WTC11 (cell line): ENCODE results near the gene NEUROG2. TPM values are rescaled to one million over a fixed set of nuclear protein-coding genes. Genes with fewer than 3 reads are reported as not detected.

Source experiments
- ATAC-seq: fragments of 200-7000 bp; cut with Tn5 transposase; 2 replicates; pipeline ENCODE4 v1.10.0; 2021; ENCODE audit warnings: mild to moderate bottlenecking, moderate library complexity
- CTCF ChIA-PET: fragments of 300-600 bp; sonication (Branson Sonifier 250); formaldehyde crosslinking; loops from one replicate; lab custom pipeline; 2021; ENCODE audit warnings: antibody characterized with exemption; lab: Charles Lee
- POLR2A ChIA-PET: fragments of 350-600 bp; sonication (Branson Sonifier 250); formaldehyde crosslinking; loops from one replicate; lab custom pipeline; 2021; ENCODE audit warnings: antibody characterized with exemption; lab: Charles Lee
- DNase-seq: peaks from one replicate; pipeline ENCODE4 v3.0.0; 2021; ENCODE audit warnings: low spot score
- H3K27ac Mint-ChIP-seq: 2 replicates; pipeline ENCODE4 v1.8.0; 2021; ENCODE audit warnings: mixed read lengths
- H3K27me3 Mint-ChIP-seq: 2 replicates; pipeline ENCODE4 v1.8.0; 2021; ENCODE audit warnings: low read depth, mild to moderate bottlenecking, moderate library complexity, mixed read lengths
- H3K36me3 Mint-ChIP-seq: 2 replicates; pipeline ENCODE4 v1.8.0; 2021; ENCODE audit warnings: mixed read lengths
- H3K4me1 Mint-ChIP-seq: 2 replicates; pipeline ENCODE4 v1.8.0; 2022; ENCODE audit warnings: mixed read lengths
- H3K4me3 Mint-ChIP-seq: 2 replicates; pipeline ENCODE4 v1.8.0; 2021; ENCODE audit warnings: mild to moderate bottlenecking, moderate library complexity, mixed read lengths
- H3K9me3 Mint-ChIP-seq: 2 replicates; pipeline ENCODE4 v1.8.0; 2021; ENCODE audit warnings: mixed read lengths
- ATF1 ChIP-seq: sonication (generic); formaldehyde crosslinking; IDR thresholded peaks from 2 replicates; pipeline ENCODE4 v1.8.1; 2023; ENCODE audit warnings: mild to moderate bottlenecking, moderate library complexity, missing genetic modification reagents
- GRHL2 ChIP-seq: fragments of 250-450 bp; sonication (Bioruptor Pico); IDR thresholded peaks from 2 replicates; pipeline ENCODE4 v1.8.0; 2022; ENCODE audit warnings: mild to moderate bottlenecking, moderate library complexity; ENCODE audit not compliant: insufficient replicate concordance, severe bottlenecking
- HMGA2 ChIP-seq: fragments of 250-450 bp; sonication (Bioruptor Pico); IDR thresholded peaks from 2 replicates; pipeline ENCODE4 v1.4.0; 2021; ENCODE audit warnings: mild to moderate bottlenecking, moderate library complexity
- IRF2 ChIP-seq: sonication (generic); formaldehyde crosslinking; IDR thresholded peaks from 2 replicates; pipeline ENCODE4 v1.8.0; 2022; ENCODE audit warnings: low read depth, missing genetic modification reagents, borderline replicate concordance
- NR3C1 ChIP-seq: sonication (generic); formaldehyde crosslinking; conservative IDR thresholded peaks from 2 replicates; pipeline ENCODE4 v1.8.1; 2023; ENCODE audit warnings: low read depth, mild to moderate bottlenecking, missing genetic modification reagents
- RELA ChIP-seq: sonication (generic); formaldehyde crosslinking; IDR thresholded peaks from 2 replicates; pipeline ENCODE4 v1.8.1; 2022; ENCODE audit warnings: missing genetic modification reagents, mild to moderate bottlenecking, borderline replicate concordance
- RORB ChIP-seq: fragments of 250-450 bp; sonication (Bioruptor Pico); IDR thresholded peaks from 2 replicates; pipeline ENCODE4 v1.9.0; 2021; ENCODE audit warnings: mild to moderate bottlenecking
- ZNF219 ChIP-seq: sonication (generic); formaldehyde crosslinking; IDR thresholded peaks from 2 replicates; pipeline ENCODE4 v1.8.0; 2023; ENCODE audit warnings: missing genetic modification reagents, mild to moderate bottlenecking, borderline replicate concordance
- ZNF232 ChIP-seq: sonication (generic); formaldehyde crosslinking; IDR thresholded peaks from 2 replicates; pipeline ENCODE4 v1.8.0; 2022; ENCODE audit warnings: mild to moderate bottlenecking, missing genetic modification reagents
- ZNF396 ChIP-seq: fragments of 250-450 bp; sonication (Bioruptor Pico); IDR thresholded peaks from 2 replicates; pipeline ENCODE4 v1.8.0; 2021; ENCODE audit warnings: mild to moderate bottlenecking, moderate library complexity, borderline replicate concordance
- ZNF671 ChIP-seq: fragments of 250-450 bp; sonication (Bioruptor Pico); IDR thresholded peaks from 2 replicates; pipeline ENCODE4 v1.8.0; 2021; ENCODE audit warnings: mild to moderate bottlenecking
- total RNA-seq: library from RNA; stranded (reverse); gene quantifications from 3 replicates; pipeline ENCODE4 v1.2.3, GENCODE V29; 2021
- TF ChIP-seq, protein P1 (sequence below): sonication (generic); formaldehyde crosslinking; IDR thresholded peaks from 2 replicates; pipeline ENCODE4 v1.8.1; 2022; ENCODE audit warnings: mild to moderate bottlenecking, missing genetic modification reagents, moderate library complexity, borderline replicate concordance
- TF ChIP-seq, protein P2 (sequence below): sonication (generic); formaldehyde crosslinking; IDR thresholded peaks from 2 replicates; pipeline ENCODE4 v1.8.1; 2023; ENCODE audit warnings: mild to moderate bottlenecking, moderate library complexity, missing genetic modification reagents
- TF ChIP-seq, protein P3 (sequence below): sonication (generic); formaldehyde crosslinking; IDR thresholded peaks from 2 replicates; pipeline ENCODE4 v1.8.1; 2023; ENCODE audit warnings: mild to moderate bottlenecking, missing genetic modification reagents, borderline replicate concordance

NEUROG2 gene
- total RNA-seq, 1 experiment from 2014 or later, result not detected

DNA sequence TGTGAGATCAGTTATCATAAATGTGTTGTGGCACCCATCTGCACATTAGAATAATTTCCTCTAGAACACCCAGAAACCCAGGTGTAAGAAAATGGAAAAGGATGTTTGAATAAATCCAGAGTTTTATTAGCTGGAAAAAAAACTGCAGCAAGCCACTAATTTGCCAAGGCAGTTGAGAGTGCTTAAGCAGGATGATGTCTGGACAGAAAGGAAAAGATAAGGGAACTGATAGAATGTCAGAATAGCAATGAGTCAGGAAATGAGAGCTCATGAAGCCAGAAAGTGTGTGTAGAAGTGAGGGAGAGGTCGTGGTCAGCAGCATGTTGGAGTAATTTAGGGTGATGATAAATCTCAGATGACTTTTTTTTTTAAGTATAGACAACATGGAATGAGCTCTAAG, 15.2 kb upstream of the NEUROG2 start:
- no peak overlapping the region for H3K27ac Mint-ChIP-seq
- DNase-seq (no peak), ATAC-seq (no peak)
- no peaks in the 10 kb centered on the region for H3K36me3 Mint-ChIP-seq
- CTCF ChIA-PET, result interaction anchor here (0.9 to 1.2 kb wide), 2 partner anchors 10 to 234 kb away, joined by 3 to 4 read pairs; no protein-coding TSS in a partner anchor
- peaks cover under 1% of the 10 kb centered on the region; the same call in 1 of the 2 replicates for H3K27me3 Mint-ChIP-seq
- POLR2A ChIA-PET, result no interaction called here
- TF ChIP-seq ZNF219 (CRISPR knock-in tag), result no peak
- no peak for TF ChIP-seq HMGA2
- TF ChIP-seq IRF2 (CRISPR knock-in tag), result no peak
- TF ChIP-seq, protein P1, sequence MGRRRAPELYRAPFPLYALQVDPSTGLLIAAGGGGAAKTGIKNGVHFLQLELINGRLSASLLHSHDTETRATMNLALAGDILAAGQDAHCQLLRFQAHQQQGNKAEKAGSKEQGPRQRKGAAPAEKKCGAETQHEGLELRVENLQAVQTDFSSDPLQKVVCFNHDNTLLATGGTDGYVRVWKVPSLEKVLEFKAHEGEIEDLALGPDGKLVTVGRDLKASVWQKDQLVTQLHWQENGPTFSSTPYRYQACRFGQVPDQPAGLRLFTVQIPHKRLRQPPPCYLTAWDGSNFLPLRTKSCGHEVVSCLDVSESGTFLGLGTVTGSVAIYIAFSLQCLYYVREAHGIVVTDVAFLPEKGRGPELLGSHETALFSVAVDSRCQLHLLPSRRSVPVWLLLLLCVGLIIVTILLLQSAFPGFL, result no peak
- no peak for TF ChIP-seq ATF1 (CRISPR knock-in tag)
- TF ChIP-seq, protein P2, sequence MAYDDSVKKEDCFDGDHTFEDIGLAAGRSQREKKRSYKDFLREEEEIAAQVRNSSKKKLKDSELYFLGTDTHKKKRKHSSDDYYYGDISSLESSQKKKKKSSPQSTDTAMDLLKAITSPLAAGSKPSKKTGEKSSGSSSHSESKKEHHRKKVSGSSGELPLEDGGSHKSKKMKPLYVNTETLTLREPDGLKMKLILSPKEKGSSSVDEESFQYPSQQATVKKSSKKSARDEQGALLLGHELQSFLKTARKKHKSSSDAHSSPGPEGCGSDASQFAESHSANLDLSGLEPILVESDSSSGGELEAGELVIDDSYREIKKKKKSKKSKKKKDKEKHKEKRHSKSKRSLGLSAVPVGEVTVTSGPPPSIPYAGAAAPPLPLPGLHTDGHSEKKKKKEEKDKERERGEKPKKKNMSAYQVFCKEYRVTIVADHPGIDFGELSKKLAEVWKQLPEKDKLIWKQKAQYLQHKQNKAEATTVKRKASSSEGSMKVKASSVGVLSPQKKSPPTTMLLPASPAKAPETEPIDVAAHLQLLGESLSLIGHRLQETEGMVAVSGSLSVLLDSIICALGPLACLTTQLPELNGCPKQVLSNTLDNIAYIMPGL (CRISPR knock-in tag), result no peak
- TF ChIP-seq ZNF396 (CRISPR knock-in tag), result no peak
- TF ChIP-seq ZNF232, result no peak
- no peak for TF ChIP-seq NR3C1 (CRISPR knock-in tag)
- TF ChIP-seq, protein P3, sequence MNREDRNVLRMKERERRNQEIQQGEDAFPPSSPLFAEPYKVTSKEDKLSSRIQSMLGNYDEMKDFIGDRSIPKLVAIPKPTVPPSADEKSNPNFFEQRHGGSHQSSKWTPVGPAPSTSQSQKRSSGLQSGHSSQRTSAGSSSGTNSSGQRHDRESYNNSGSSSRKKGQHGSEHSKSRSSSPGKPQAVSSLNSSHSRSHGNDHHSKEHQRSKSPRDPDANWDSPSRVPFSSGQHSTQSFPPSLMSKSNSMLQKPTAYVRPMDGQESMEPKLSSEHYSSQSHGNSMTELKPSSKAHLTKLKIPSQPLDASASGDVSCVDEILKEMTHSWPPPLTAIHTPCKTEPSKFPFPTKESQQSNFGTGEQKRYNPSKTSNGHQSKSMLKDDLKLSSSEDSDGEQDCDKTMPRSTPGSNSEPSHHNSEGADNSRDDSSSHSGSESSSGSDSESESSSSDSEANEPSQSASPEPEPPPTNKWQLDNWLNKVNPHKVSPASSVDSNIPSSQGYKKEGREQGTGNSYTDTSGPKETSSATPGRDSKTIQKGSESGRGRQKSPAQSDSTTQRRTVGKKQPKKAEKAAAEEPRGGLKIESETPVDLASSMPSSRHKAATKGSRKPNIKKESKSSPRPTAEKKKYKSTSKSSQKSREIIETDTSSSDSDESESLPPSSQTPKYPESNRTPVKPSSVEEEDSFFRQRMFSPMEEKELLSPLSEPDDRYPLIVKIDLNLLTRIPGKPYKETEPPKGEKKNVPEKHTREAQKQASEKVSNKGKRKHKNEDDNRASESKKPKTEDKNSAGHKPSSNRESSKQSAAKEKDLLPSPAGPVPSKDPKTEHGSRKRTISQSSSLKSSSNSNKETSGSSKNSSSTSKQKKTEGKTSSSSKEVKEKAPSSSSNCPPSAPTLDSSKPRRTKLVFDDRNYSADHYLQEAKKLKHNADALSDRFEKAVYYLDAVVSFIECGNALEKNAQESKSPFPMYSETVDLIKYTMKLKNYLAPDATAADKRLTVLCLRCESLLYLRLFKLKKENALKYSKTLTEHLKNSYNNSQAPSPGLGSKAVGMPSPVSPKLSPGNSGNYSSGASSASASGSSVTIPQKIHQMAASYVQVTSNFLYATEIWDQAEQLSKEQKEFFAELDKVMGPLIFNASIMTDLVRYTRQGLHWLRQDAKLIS (CRISPR knock-in tag), result no peak
- no peak for TF ChIP-seq RORB (CRISPR knock-in tag)
- H3K4me3 Mint-ChIP-seq, result no peak overlapping the region
- no peaks in the 10 kb centered on the region for H3K9me3 Mint-ChIP-seq
- no peaks in the 10 kb centered on the region for H3K4me1 Mint-ChIP-seq

DNA sequence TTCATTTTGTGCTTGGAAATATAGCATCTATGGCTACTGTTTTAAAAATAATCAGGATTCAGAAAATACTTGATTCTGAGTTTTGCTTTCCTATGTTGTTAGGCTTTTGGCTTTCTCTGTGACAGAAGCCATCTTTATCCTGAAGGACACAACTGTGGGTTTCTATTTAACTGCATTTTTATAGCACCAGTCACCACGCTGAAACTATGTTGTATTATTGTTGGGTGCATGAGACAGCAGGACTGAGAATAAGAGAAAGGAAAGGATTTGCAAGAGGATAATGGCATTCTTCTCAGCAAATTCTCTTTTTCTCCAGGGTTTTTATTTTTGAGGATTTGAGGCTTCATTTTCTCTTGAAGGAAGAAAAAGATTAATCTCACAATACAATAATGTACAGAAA, 10.1 kb upstream of the NEUROG2 start:
- ChIA-PET POLR2A (no interaction called here), CTCF (no interaction called here)
- DNase-seq, result no peak
- TF ChIP-seq RELA, result no peak
- TF ChIP-seq, protein P3 (CRISPR knock-in tag), result no peak
- no peak for TF ChIP-seq GRHL2
- no peak for TF ChIP-seq ZNF671 (CRISPR knock-in tag)
- TF ChIP-seq, protein P1, result no peak
- H3K9me3 Mint-ChIP-seq, result no peaks in the 10 kb centered on the region
- H3K4me1 Mint-ChIP-seq, result peaks cover 27% of the 10 kb centered on the region
- H3K27ac Mint-ChIP-seq, result no peak overlapping the region
- H3K36me3 Mint-ChIP-seq, result no peaks in the 10 kb centered on the region
- ATAC-seq, result no peak
- H3K27me3 Mint-ChIP-seq, result peaks cover 48% of the 10 kb centered on the region
- no peak overlapping the region for H3K4me3 Mint-ChIP-seq
